HepG2 (cell line): ENCODE measurements around the gene UGT2B15. TPM values are rescaled to one million over a fixed set of nuclear protein-coding genes. Genes with fewer than 3 reads are reported as not detected.
"Not testable (repeated sequence)": the region's sequence is repeated elsewhere in the genome, so short reads cannot be mapped to it uniquely, and the experiment has no call there.

Experiments
- ATAC-seq: fragments of 200-7000 bp; cut with Tn5 transposase; 3 replicates; pipeline ENCODE4 v1.9.1; 2020; ENCODE audit warnings: mild to moderate bottlenecking, moderate library complexity
- BruUV-seq: library from RNA; stranded (reverse); fragments of 400-500 nt; replicated peaks from 2 replicates; lab custom pipeline; 2021; lab: Mats Ljungman, UMichigan
- CTCF ChIA-PET: fragments of 300-600 bp; formaldehyde crosslinking; extraction: SDS; loops from one replicate; lab custom pipeline; 2021; ENCODE audit warnings: low total read pairs, inconsistent platforms, low intra/inter-chr PET ratio; lab: Yijun Ruan, JAX
- POLR2A ChIA-PET: fragments of 350-600 bp; sonication (Branson Sonifier 250); formaldehyde crosslinking; loops from one replicate; lab custom pipeline; 2020; ENCODE audit warnings: antibody characterized with exemption, inconsistent platforms; lab: Yijun Ruan, JAX
- DNase-seq: peaks from one replicate; pipeline ENCODE4 v3.0.0-alpha.2; 2015; ENCODE audit warnings: low spot score
- FAIRE-seq: peaks from 3 replicates; lab custom pipeline; 2011; peaks lifted over from hg19 to GRCh38; lab: Jason Lieb, UNC
- H2AFZ ChIP-seq: one replicate; pipeline ENCODE4 v1.6.1; 2011; ENCODE audit warnings: low read length, inconsistent platforms
- H3K27ac ChIP-seq: fragments of 300-600 bp; 3 replicates; pipeline ENCODE4 v1.8.0; 2011; ENCODE audit warnings: mixed run types, mild to moderate bottlenecking, mixed read lengths, low read length, inconsistent platforms; ENCODE audit not compliant: insufficient read depth; ENCODE audit errors: extremely low read length
- H3K27me3 ChIP-seq, 2 experiments: fragments of 200-600 bp in 1 of 2; 2 replicates in 1 of 2; 3 replicates in 1 of 2; pipeline versions ENCODE4 v1.6.0 to v1.8.0; 2011; ENCODE audit warnings: low read length in 2 of 2, mild to moderate bottlenecking in 2 of 2, moderate library complexity in 2 of 2, inconsistent platforms in 1 of 2; ENCODE audit not compliant: insufficient read depth in 2 of 2, control insufficient read depth in 1 of 2
- H3K36me3 ChIP-seq, 2 experiments: fragments of 200-600 bp in 1 of 2; replicated peaks in 1 of 2; 2 replicates in 1 of 2; 3 replicates in 1 of 2; pipeline versions ENCODE4 v1.5.1 to v1.8.0; 2011; ENCODE audit warnings: low read length in 2 of 2, inconsistent platforms in 1 of 2; ENCODE audit not compliant: insufficient read depth in 2 of 2, control insufficient read depth in 1 of 2
- H3K4me1 ChIP-seq: 2 replicates; pipeline ENCODE4 v1.5.1; 2012; ENCODE audit warnings: low read length, inconsistent platforms; ENCODE audit not compliant: insufficient read depth
- H3K4me2 ChIP-seq: 2 replicates; pipeline ENCODE4 v1.6.0; 2011; ENCODE audit warnings: low read depth, low read length, inconsistent platforms
- H3K4me3 ChIP-seq, 3 experiments: fragments of 200-600 bp in 1 of 3; sonication (generic), shearing (Covaris generic) in 1 of 3; replicated peaks in 1 of 3; 2 replicates each; pipeline ENCODE4 v1.5.1; 2011 to 2016; ENCODE audit warnings: low read length in 3 of 3, inconsistent platforms in 2 of 3, low read depth in 2 of 3, mild to moderate bottlenecking in 2 of 3, control low read depth in 1 of 3, mixed read lengths in 1 of 3; ENCODE audit not compliant: insufficient read depth in 1 of 3
- H3K79me2 ChIP-seq: one replicate; pipeline ENCODE4 v1.6.1; 2011; ENCODE audit warnings: low read length, inconsistent platforms; ENCODE audit not compliant: insufficient read depth
- H3K9ac ChIP-seq: 2 replicates; pipeline ENCODE4 v1.6.0; 2011; ENCODE audit warnings: mild to moderate bottlenecking, low read depth, low read length, inconsistent platforms; ENCODE audit not compliant: insufficient read depth
- H3K9me3 ChIP-seq: 2 replicates; pipeline ENCODE4 v1.5.1; 2012; ENCODE audit warnings: mild to moderate bottlenecking, low read length
- H4K20me1 ChIP-seq: 2 replicates; pipeline ENCODE4 v1.6.0; 2011; ENCODE audit warnings: inconsistent platforms, mild to moderate bottlenecking, low read length, moderate library complexity; ENCODE audit not compliant: insufficient read depth
- WGBS: methylation state at CpG from one replicate; pipeline ENCODE4 v1.1.6; 2017; ENCODE audit warnings: low lambda C conversion rate; 5-methylcytosine and 5-hydroxymethylcytosine counted together
- in situ Hi-C: cut with HindIII; loops from 2 replicates; pipeline ENCODE4 v1.10.0; 2017; ENCODE audit warnings: low pct_unique_long_range_greater_than_20kb; ENCODE audit not compliant: extremely low pct_ligation_motif_present
- intact Hi-C: fragments of 100-400 bp; cut with micrococcal nuclease; formaldehyde crosslinking; loops from one replicate; pipeline ENCODE4 v1.10.0; 2022; ENCODE audit not compliant: unreplicated experiment
- polyA plus RNA-seq, 8 experiments: library from polyadenylated mRNA; depleted of rRNA in 3 of 8; stranded (reverse) in 7 of 8; unstranded in 1 of 8; fragments of >200 nt; fragmentation: Illumina TruSeq in 4 of 8; extraction: Trizol in 4 of 8; gene quantifications; 2 replicates each; pipeline versions ENCODE4 v1.2.1 to v1.2.3, GENCODE V29; 2011 to 2016; ENCODE audit warnings: low read depth in 4 of 8, missing spikeins in 1 of 8, mixed read lengths in 1 of 8; ENCODE audit not compliant: insufficient read depth in 1 of 8
- total RNA-seq, 5 experiments: library from RNA; depleted of rRNA; stranded (reverse); fragments of >200 nt; fragmentation: Illumina TruSeq; extraction: Trizol; gene quantifications; 2 replicates each; pipeline ENCODE4 v1.2.3, GENCODE V29; 2016; ENCODE audit warnings: low read depth in 1 of 5

Gene UGT2B15
- total and polyA plus RNA-seq, 2 of the 13 experiments (the other 11 are each of a cell fraction or from before 2014, with no cell fraction given), result 0.04 to 0.11 TPM

- not testable (repeated sequence) for ATAC-seq, FAIRE-seq
These were observed 1.8 kb downstream of the UGT2B15 start for GRCh38 chr4:68668537-68669163.

GRCh38 chr4:68667551-68667950 is 2.9 kb downstream of the UGT2B15 start:
- DNase-seq, H4K20me1 ChIP-seq, FAIRE-seq, H3K27ac ChIP-seq, H3K36me3 ChIP-seq, ATAC-seq, CTCF ChIA-PET, H2AFZ ChIP-seq, intact Hi-C loops, H3K9ac ChIP-seq, H3K9me3 ChIP-seq, H3K4me3 ChIP-seq, H3K4me2 ChIP-seq, H3K27me3 ChIP-seq, POLR2A ChIA-PET, in situ Hi-C loops, BruUV-seq, H3K79me2 ChIP-seq: not testable (repeated sequence)
- H3K4me1 ChIP-seq, result peaks cover 15% of the 10 kb centered on the region; the same call in 1 of the 2 replicates

More at GRCh38 chr4:68668537-68669163, 1.8 kb downstream of the UGT2B15 start:
- H3K27me3 ChIP-seq, intact Hi-C loops, H3K4me2 ChIP-seq, H4K20me1 ChIP-seq, CTCF ChIA-PET, H3K27ac ChIP-seq, DNase-seq, in situ Hi-C loops, H3K4me3 ChIP-seq, H3K9ac ChIP-seq, H2AFZ ChIP-seq, H3K79me2 ChIP-seq, H3K36me3 ChIP-seq, POLR2A ChIA-PET, BruUV-seq, H3K9me3 ChIP-seq: not testable (repeated sequence)
- peaks cover 15% of the 10 kb centered on the region; the same call in 1 of the 2 replicates for H3K4me1 ChIP-seq

- H3K36me3 ChIP-seq, H3K27me3 ChIP-seq, H3K4me3 ChIP-seq, CTCF ChIA-PET, POLR2A ChIA-PET, intact Hi-C loops, H3K4me2 ChIP-seq, H4K20me1 ChIP-seq, FAIRE-seq, H3K4me1 ChIP-seq, H3K9ac ChIP-seq, in situ Hi-C loops, BruUV-seq, H3K27ac ChIP-seq, H3K9me3 ChIP-seq, DNase-seq, ATAC-seq, H3K79me2 ChIP-seq, H2AFZ ChIP-seq: not testable (repeated sequence)
- 98% methylated on average over 3 of the region's 3 CpGs for WGBS
These were observed 5.7 kb downstream of the UGT2B15 start for GRCh38 chr4:68664721-68665120.

- H2AFZ ChIP-seq, H3K79me2 ChIP-seq, H3K27ac ChIP-seq, H3K4me2 ChIP-seq, CTCF ChIA-PET, H3K36me3 ChIP-seq, H3K4me3 ChIP-seq, H3K27me3 ChIP-seq, H3K9me3 ChIP-seq, H4K20me1 ChIP-seq, intact Hi-C loops, POLR2A ChIA-PET, FAIRE-seq, BruUV-seq, in situ Hi-C loops, H3K9ac ChIP-seq, ATAC-seq, DNase-seq: not testable (repeated sequence)
- peaks cover 27% of the 10 kb centered on the region for H3K4me1 ChIP-seq
- no CpG with 5 or more reads among the region's 1 CpG for WGBS
These were observed 7.4 kb downstream of the UGT2B15 start for GRCh38 chr4:68662836-68663574.
